SH-SY5Y (cell line): ENCODE measurements around the gene TIAM2.

ENCODE experiments used
- GATA2 ChIP-seq: IDR thresholded peaks from 2 replicates; pipeline ENCODE4 v1.6.1; 2011; ENCODE audit warnings: mild to moderate bottlenecking, low read depth, low read length
- GATA3 ChIP-seq: IDR thresholded peaks from 2 replicates; pipeline ENCODE4 v1.6.1; 2011; ENCODE audit warnings: low read depth, mild to moderate bottlenecking, low read length, moderate library complexity

GRCh38 chr6:155143029-155143577 lies 148.0 kb downstream of the TIAM2 start:
- TF ChIP-seq GATA2, result no peak
- no peak for TF ChIP-seq GATA3
